Esophagus muscularis mucosa (tissue), 4 donors: ENCODE results near the gene ZNF160. TPM values are rescaled to one million over a fixed set of nuclear protein-coding genes. Genes with fewer than 3 reads are reported as not detected.

Experiments used
- DNase-seq: peaks from one replicate; pipeline ENCODE4 v3.0.0-alpha.2; 2017; ENCODE audit errors: extremely low spot score
- H3K27ac ChIP-seq, 4 donors: fragments of 200-600 bp; sonication (generic); replicated peaks in 1 of 4; 1 replicate in 3 of 4; 2 replicates in 1 of 4; pipeline ENCODE4 v1.5.1; 2016 to 2019; ENCODE audit warnings: mild to moderate bottlenecking in 1 of 4
- H3K27me3 ChIP-seq, 4 donors: fragments of 200-600 bp; sonication (generic); one replicate each; pipeline versions ENCODE4 v1.5.1 to v1.6.0; 2016 to 2019
- H3K36me3 ChIP-seq, 4 donors: fragments of 200-600 bp; sonication (generic); one replicate each; pipeline ENCODE4 v1.5.1; 2016 to 2019
- H3K4me1 ChIP-seq, 4 donors: fragments of 200-600 bp; sonication (generic); one replicate each; pipeline ENCODE4 v1.5.1; 2016 to 2019
- H3K4me3 ChIP-seq, 4 donors: fragments of 200-600 bp; sonication (generic); 1 replicate in 2 of 4; 2 replicates in 2 of 4; pipeline ENCODE4 v1.5.1; 2016 to 2019; ENCODE audit warnings: mild to moderate bottlenecking in 4 of 4, moderate library complexity in 1 of 4
- H3K9me3 ChIP-seq, 4 donors: fragments of 200-600 bp; sonication (generic); 1 replicate in 3 of 4; 2 replicates in 1 of 4; pipeline ENCODE4 v1.5.1; 2016 to 2019
- EP300 ChIP-seq: sonication (generic); formaldehyde crosslinking; IDR thresholded peaks from one replicate; pipeline ENCODE4 v1.6.1; 2017; ENCODE audit warnings: antibody characterized with exemption
- POLR2A ChIP-seq: fragments of 450-650 bp; IDR thresholded peaks from one replicate; pipeline ENCODE4 v1.6.1; 2017; ENCODE audit warnings: antibody characterized with exemption, moderate library complexity, mild to moderate bottlenecking, low read depth
- POLR2AphosphoS5 ChIP-seq, 2 donors: sonication (generic); formaldehyde crosslinking; IDR thresholded peaks; one replicate each; pipeline ENCODE4 v1.6.1; 2017; ENCODE audit warnings: antibody characterized with exemption in 2 of 2
- WGBS: methylation state at CpG from one replicate; pipeline ENCODE4 v1.1.5; 2018; 5-methylcytosine and 5-hydroxymethylcytosine counted together
- intact Hi-C: fragments of 100-400 bp; cut with DNase I; formaldehyde crosslinking; loops from one replicate; pipeline ENCODE4 v1.15.1; 2023
- total RNA-seq, 4 donors: library from RNA; depleted of rRNA; stranded (reverse); fragments of >200 nt; gene quantifications; one replicate each; pipeline versions ENCODE4 v1.1.0 to v1.2.1, GENCODE V29; 2016
- TF ChIP-seq, protein P1 (sequence below), 3 experiments: fragments of 200-600 bp in 2 of 3; fragments of 450-650 bp in 1 of 3; sonication (generic) in 2 of 3; IDR thresholded peaks; one replicate each; pipeline ENCODE4 v1.5.1; 2017 to 2019; ENCODE audit warnings: antibody characterized with exemption in 3 of 3, mild to moderate bottlenecking in 2 of 3, moderate library complexity in 1 of 3

ZNF160 gene
- total RNA-seq = 10 to 100 TPM; 25.3 to 40.3 (median 27.1) TPM

GRCh38 chr19:53103234-53104203 is at the start of gene ZNF160:
Gene ZNF160, minus strand, starts transcription at chr19:53103422. Its CDS starts 17,146 bp downstream, at chr19:53086276.
- no peak for TF ChIP-seq EP300
- peak; percentile 95 to 97 for TF ChIP-seq POLR2AphosphoS5 (IDR thresholded peaks at IDR 0.05)
- peak; percentile 56 for TF ChIP-seq POLR2A
- TF ChIP-seq, protein P1, sequence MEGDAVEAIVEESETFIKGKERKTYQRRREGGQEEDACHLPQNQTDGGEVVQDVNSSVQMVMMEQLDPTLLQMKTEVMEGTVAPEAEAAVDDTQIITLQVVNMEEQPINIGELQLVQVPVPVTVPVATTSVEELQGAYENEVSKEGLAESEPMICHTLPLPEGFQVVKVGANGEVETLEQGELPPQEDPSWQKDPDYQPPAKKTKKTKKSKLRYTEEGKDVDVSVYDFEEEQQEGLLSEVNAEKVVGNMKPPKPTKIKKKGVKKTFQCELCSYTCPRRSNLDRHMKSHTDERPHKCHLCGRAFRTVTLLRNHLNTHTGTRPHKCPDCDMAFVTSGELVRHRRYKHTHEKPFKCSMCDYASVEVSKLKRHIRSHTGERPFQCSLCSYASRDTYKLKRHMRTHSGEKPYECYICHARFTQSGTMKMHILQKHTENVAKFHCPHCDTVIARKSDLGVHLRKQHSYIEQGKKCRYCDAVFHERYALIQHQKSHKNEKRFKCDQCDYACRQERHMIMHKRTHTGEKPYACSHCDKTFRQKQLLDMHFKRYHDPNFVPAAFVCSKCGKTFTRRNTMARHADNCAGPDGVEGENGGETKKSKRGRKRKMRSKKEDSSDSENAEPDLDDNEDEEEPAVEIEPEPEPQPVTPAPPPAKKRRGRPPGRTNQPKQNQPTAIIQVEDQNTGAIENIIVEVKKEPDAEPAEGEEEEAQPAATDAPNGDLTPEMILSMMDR (IDR thresholded peaks at IDR 0.05) = no peak
- peaks cover 10 to 19% (median 11%) of the 10 kb centered on the region in 4 donors for H3K36me3 ChIP-seq
- peak within 1 kb of the TSS; percentile 91 to 93 (median 91) for H3K4me3 ChIP-seq
- H3K27me3 ChIP-seq = no peaks in the 10 kb centered on the region
- peaks cover 24 to 39% (median 32%) of the 10 kb centered on the region in 4 donors for H3K4me1 ChIP-seq
- 3% methylated on average over 62 of the region's 67 CpGs for whole genome bisulfite sequencing
- H3K9me3 ChIP-seq = no peaks in the 10 kb centered on the region
- intact Hi-C loops = loop anchor here (5.0 kb wide), 1 partner anchor 89 kb away; the partner anchor contains the start of gene ZNF665
- H3K27ac ChIP-seq = peak within 1 kb of the TSS; percentile 91 to 97 (median 94)
- peak; percentile 99 for DNase-seq

- H3K4me1 ChIP-seq = no peaks in the 10 kb centered on the region
- H3K27ac ChIP-seq = no peak overlapping the region
- H3K4me3 ChIP-seq = no peak overlapping the region
- H3K9me3 ChIP-seq = peaks cover 6 to 84% (median 58%) of the 10 kb centered on the region in 4 donors
- H3K36me3 ChIP-seq = peaks cover 60 to 94% (median 77%) of the 10 kb centered on the region in 4 donors
- TF ChIP-seq POLR2A (no peak), POLR2AphosphoS5 (IDR thresholded peaks at IDR 0.05) (no peak), EP300 (no peak)
- TF ChIP-seq, protein P1 (IDR thresholded peaks at IDR 0.05) = no peak
- no peak for DNase-seq
- intact Hi-C loops = no loop called here
- H3K27me3 ChIP-seq = no peaks in the 10 kb centered on the region
Observed at GRCh38 chr19:53147645-53148044, 44.4 kb upstream of the ZNF160 start.

DNA sequence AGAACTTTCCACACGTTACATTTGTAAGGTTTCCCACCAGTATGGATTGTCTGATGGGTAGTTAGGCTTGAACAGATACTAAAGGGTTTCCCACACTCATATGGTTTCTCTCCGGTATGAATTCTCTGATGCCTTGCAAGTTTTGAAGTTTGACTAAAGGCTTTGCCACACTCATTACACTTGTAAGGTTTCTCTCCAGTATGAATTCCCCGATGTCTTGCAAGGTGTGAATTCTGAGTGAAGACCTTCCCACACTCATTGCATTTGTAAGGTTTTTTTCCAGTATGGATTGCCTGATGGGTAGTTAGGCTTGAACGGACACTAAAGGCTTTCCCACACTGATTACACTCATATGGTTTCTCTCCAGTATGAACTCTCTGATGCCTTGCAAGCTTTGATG is 37.1 kb upstream of the ZNF160 start:
- H3K36me3 ChIP-seq = peaks cover 23 to 47% (median 41%) of the 10 kb centered on the region in 4 donors
- WGBS = 95% methylated on average over 4 of the region's 4 CpGs
- H3K9me3 ChIP-seq = peaks cover 6 to 72% (median 46%) of the 10 kb centered on the region in 4 donors
- no peak overlapping the region for H3K27ac ChIP-seq
- intact Hi-C loops = no loop called here
- DNase-seq = no peak
- TF ChIP-seq, protein P1 (IDR thresholded peaks at IDR 0.05) = no peak
- TF ChIP-seq POLR2AphosphoS5 (IDR thresholded peaks at IDR 0.05) (no peak), EP300 (no peak), POLR2A (no peak)
- no peaks in the 10 kb centered on the region for H3K4me1 ChIP-seq
- no peaks in the 10 kb centered on the region for H3K27me3 ChIP-seq
- no peak overlapping the region for H3K4me3 ChIP-seq

DNA sequence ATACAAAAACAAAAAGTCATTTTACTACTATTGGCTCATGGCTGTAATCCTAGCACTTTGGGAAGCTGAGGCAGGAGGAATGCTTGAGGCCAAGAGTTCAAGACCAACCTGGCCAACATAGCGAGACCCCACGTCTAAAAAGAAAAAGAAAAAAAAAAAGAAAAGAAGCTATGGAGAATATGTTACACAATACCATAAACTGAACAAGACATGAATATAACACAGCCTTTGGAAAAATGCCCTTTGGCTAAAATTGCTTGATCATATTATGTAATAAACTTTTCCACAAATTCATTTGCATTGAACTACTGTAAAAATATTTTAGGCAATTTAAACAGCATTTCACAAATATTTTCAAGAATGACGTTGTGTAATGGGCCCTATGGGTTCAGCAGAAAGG is 33.2 kb upstream of the ZNF160 start:
- peaks cover 6 to 14% (median 13%) of the 10 kb centered on the region in 4 donors for H3K4me1 ChIP-seq
- H3K9me3 ChIP-seq = peaks cover 0 to 43% (median 19%) of the 10 kb centered on the region in 4 donors
- intact Hi-C loops = no loop called here
- WGBS = 91% methylated on average over 3 of the region's 3 CpGs
- TF ChIP-seq, protein P1 (IDR thresholded peaks at IDR 0.05) = no peak
- TF ChIP-seq POLR2AphosphoS5 (IDR thresholded peaks at IDR 0.05) (no peak), EP300 (no peak), POLR2A (no peak)
- H3K4me3 ChIP-seq = no peak overlapping the region
- no peak overlapping the region for H3K27ac ChIP-seq
- no peaks in the 10 kb centered on the region for H3K27me3 ChIP-seq
- peaks cover 4 to 12% (median 8%) of the 10 kb centered on the region in 4 donors for H3K36me3 ChIP-seq
- DNase-seq = no peak
